ACC112 (cell line): Measurements from ENCODE around the gene EXOSC9.

Experiments used
- H2AFZ ChIP-seq: fragments of 200-600 bp; sonication (generic); one replicate; pipeline ENCODE4 v1.6.0; 2017; ENCODE audit warnings: antibody characterized with exemption, low read length; ENCODE audit not compliant: unreplicated experiment
- H3K27ac ChIP-seq: fragments of 200-600 bp; sonication (generic); 2 replicates; pipeline ENCODE4 v1.5.1; 2014; ENCODE audit warnings: low read depth, mild to moderate bottlenecking, antibody characterized with exemption, low read length, moderate library complexity
- H3K27me3 ChIP-seq: fragments of 200-600 bp; sonication (generic); 2 replicates; pipeline ENCODE4 v1.6.1; 2014; ENCODE audit warnings: mild to moderate bottlenecking, antibody characterized with exemption, low read length, moderate library complexity, mixed read lengths; ENCODE audit not compliant: insufficient read depth
- H3K36me3 ChIP-seq: fragments of 200-600 bp; sonication (generic); 2 replicates; pipeline ENCODE4 v1.6.1; 2016; ENCODE audit warnings: mild to moderate bottlenecking, antibody characterized with exemption, low read length, moderate library complexity, mixed read lengths; ENCODE audit not compliant: insufficient read depth
- H3K4me1 ChIP-seq: fragments of 200-600 bp; sonication (generic); one replicate; pipeline ENCODE4 v1.6.1; 2016; ENCODE audit warnings: low read length, mixed read lengths; ENCODE audit not compliant: insufficient read depth, unreplicated experiment, control insufficient read depth
- H3K4me3 ChIP-seq: fragments of 200-600 bp; sonication (generic); 2 replicates; pipeline ENCODE4 v1.5.1; 2014; ENCODE audit warnings: mild to moderate bottlenecking, low read depth, low read length
- H3K79me2 ChIP-seq: fragments of 200-600 bp; sonication (generic); one replicate; pipeline ENCODE4 v1.6.0; 2016; ENCODE audit warnings: low read length; ENCODE audit not compliant: control insufficient read depth, unreplicated experiment, insufficient read depth

EXOSC9 gene

GRCh38 chr4:121823505-121824170, 22.5 kb downstream of the EXOSC9 start, which contains the start of gene CCNA2:
TSS of gene CCNA2 (minus strand) at chr4:121823883. CDS start at chr4:121823628, 255 bp downstream.
- H3K27ac ChIP-seq, result peak within 1 kb of the TSS; percentile 72
- H3K36me3 ChIP-seq, result peaks cover 12% of the 10 kb centered on the region; the same call in 1 of the 2 replicates
- H2AFZ ChIP-seq, result peak within 1 kb of the TSS; percentile 88
- H3K27me3 ChIP-seq, result no peaks in the 10 kb centered on the region
- peak within 1 kb of the TSS; percentile 98 for H3K4me3 ChIP-seq
- peaks cover 49% of the 10 kb centered on the region for H3K4me1 ChIP-seq
- peaks cover 46% of the 10 kb centered on the region for H3K79me2 ChIP-seq

GRCh38 chr4:121824171-121824527, 23.0 kb downstream of the EXOSC9 start:
- Histone ChIP-seq H3K27me3 (no peaks in the 10 kb centered on the region), H3K4me3 (peak overlapping the region; percentile 98), H3K79me2 (peaks cover 41% of the 10 kb centered on the region), H3K36me3 (peaks cover 12% of the 10 kb centered on the region; the same call in 1 of the 2 replicates), H3K4me1 (peaks cover 44% of the 10 kb centered on the region), H2AFZ (peak overlapping the region; percentile 88), H3K27ac (peak overlapping the region; percentile 72)

- Histone ChIP-seq H3K36me3 (peaks cover 12% of the 10 kb centered on the region; the same call in 1 of the 2 replicates), H2AFZ (peak overlapping the region; percentile 12)
Observed at GRCh38 chr4:121824950-121825349, 23.8 kb downstream of the EXOSC9 start.

GRCh38 chr4:121827853-121828252, 26.7 kb downstream of the EXOSC9 start:
- H3K36me3 ChIP-seq, result peaks cover 17% of the 10 kb centered on the region

More at GRCh38 chr4:121824950-121825349, 23.8 kb downstream of the EXOSC9 start:
- H3K27ac ChIP-seq, result no peak overlapping the region
- H3K4me3 ChIP-seq, result no peak overlapping the region
- H3K27me3 ChIP-seq, result no peaks in the 10 kb centered on the region
- peaks cover 38% of the 10 kb centered on the region for H3K4me1 ChIP-seq
- H3K79me2 ChIP-seq, result peaks cover 36% of the 10 kb centered on the region

GRCh38 chr4:121829511-121829910, 28.4 kb downstream of the EXOSC9 start:
- Histone ChIP-seq H2AFZ (no peak overlapping the region), H3K4me1 (peaks cover 10% of the 10 kb centered on the region), H3K27ac (no peak overlapping the region), H3K27me3 (no peaks in the 10 kb centered on the region), H3K36me3 (peaks cover 26% of the 10 kb centered on the region), H3K4me3 (no peak overlapping the region), H3K79me2 (no peaks in the 10 kb centered on the region)

More at GRCh38 chr4:121827853-121828252, 26.7 kb downstream of the EXOSC9 start:
- peaks cover 14% of the 10 kb centered on the region for H3K4me1 ChIP-seq
- no peak overlapping the region for H3K4me3 ChIP-seq
- no peaks in the 10 kb centered on the region for H3K27me3 ChIP-seq
- H3K27ac ChIP-seq, result peak overlapping the region; percentile 34
- peaks cover 7% of the 10 kb centered on the region for H3K79me2 ChIP-seq
- H2AFZ ChIP-seq, result no peak overlapping the region

- Histone ChIP-seq H3K27me3 (no peaks in the 10 kb centered on the region), H3K79me2 (no peaks in the 10 kb centered on the region), H2AFZ (no peak overlapping the region), H3K4me1 (no peaks in the 10 kb centered on the region), H3K4me3 (no peak overlapping the region), H3K27ac (no peak overlapping the region), H3K36me3 (peaks cover 24% of the 10 kb centered on the region)
Observed at GRCh38 chr4:121838136-121838535, 37.0 kb downstream of the EXOSC9 start.

- H3K4me3 ChIP-seq, result no peak overlapping the region
- H3K27ac ChIP-seq, result no peak overlapping the region
- peaks cover 34% of the 10 kb centered on the region for H3K36me3 ChIP-seq
- no peak overlapping the region for H2AFZ ChIP-seq
- no peaks in the 10 kb centered on the region for H3K27me3 ChIP-seq
- no peaks in the 10 kb centered on the region for H3K79me2 ChIP-seq
- no peaks in the 10 kb centered on the region for H3K4me1 ChIP-seq
Observed at GRCh38 chr4:121842862-121843261, 41.7 kb downstream of the EXOSC9 start.

- H3K4me3 ChIP-seq, result no peak overlapping the region
- H2AFZ ChIP-seq, result no peak overlapping the region
- peaks cover 29% of the 10 kb centered on the region for H3K36me3 ChIP-seq
- H3K79me2 ChIP-seq, result no peaks in the 10 kb centered on the region
- H3K27ac ChIP-seq, result no peak overlapping the region
- no peaks in the 10 kb centered on the region for H3K27me3 ChIP-seq
- no peaks in the 10 kb centered on the region for H3K4me1 ChIP-seq
Observed at GRCh38 chr4:121846662-121847061, 45.5 kb downstream of the EXOSC9 start.

- H3K27ac ChIP-seq, result no peak overlapping the region
- H3K4me1 ChIP-seq, result no peaks in the 10 kb centered on the region
- H3K27me3 ChIP-seq, result no peaks in the 10 kb centered on the region
- peaks cover 19% of the 10 kb centered on the region for H3K36me3 ChIP-seq
- no peak overlapping the region for H3K4me3 ChIP-seq
- H2AFZ ChIP-seq, result no peak overlapping the region
- H3K79me2 ChIP-seq, result no peaks in the 10 kb centered on the region
Observed at GRCh38 chr4:121851354-121851753, 50.2 kb downstream of the EXOSC9 start.

GRCh38 chr4:121860121-121860520, 59.0 kb downstream of the EXOSC9 start:
- Histone ChIP-seq H2AFZ (no peak overlapping the region), H3K27ac (peak overlapping the region; percentile 50), H3K79me2 (no peaks in the 10 kb centered on the region), H3K4me3 (no peak overlapping the region), H3K27me3 (no peaks in the 10 kb centered on the region), H3K36me3 (peaks cover 28% of the 10 kb centered on the region), H3K4me1 (peaks cover 5% of the 10 kb centered on the region)

GRCh38 chr4:121861426-121861825, 60.3 kb downstream of the EXOSC9 start:
- Histone ChIP-seq H3K27me3 (no peaks in the 10 kb centered on the region), H3K4me1 (peaks cover 5% of the 10 kb centered on the region), H3K4me3 (no peak overlapping the region), H3K27ac (no peak overlapping the region), H3K36me3 (peaks cover 34% of the 10 kb centered on the region), H3K79me2 (no peaks in the 10 kb centered on the region), H2AFZ (no peak overlapping the region)
